Psoas muscle (tissue), 8 donors: ENCODE measurements around the gene GRIN1. TPM values are rescaled to one million over a fixed set of nuclear protein-coding genes. Genes with fewer than 3 reads are reported as not detected.
"Not testable (repeated sequence)": the region's sequence is repeated elsewhere in the genome, so short reads cannot be mapped to it uniquely, and the experiment has no call there.

Source experiments
- ATAC-seq, 4 donors: fragments of 200-7000 bp; cut with Tn5 transposase; one replicate each; pipeline ENCODE4 v1.9.1; 2020; ENCODE audit warnings: moderate library complexity in 3 of 4, mild to moderate bottlenecking in 2 of 4
- DNase-seq, 2 donors: peaks; one replicate each; pipeline ENCODE4 v3.0.0-alpha.2; 2020
- H3K27ac ChIP-seq: fragments of 200-600 bp; one replicate; pipeline ENCODE4 v1.8.0; 2022
- H3K27me3 ChIP-seq, 3 donors: fragments of 200-600 bp in 1 of 3; one replicate each; pipeline versions ENCODE4 v1.6.1 to v1.8.0; 2013 to 2022; ENCODE audit warnings: low read length in 2 of 3, mild to moderate bottlenecking in 2 of 3, moderate library complexity in 1 of 3; ENCODE audit not compliant: insufficient read depth in 3 of 3
- H3K36me3 ChIP-seq, 2 donors: fragments of 200-600 bp in 1 of 2; one replicate each; pipeline versions ENCODE4 v1.6.1 to v1.8.0; 2013 to 2022; ENCODE audit warnings: low read depth in 1 of 2, mild to moderate bottlenecking in 1 of 2, moderate library complexity in 1 of 2; ENCODE audit not compliant: insufficient read depth in 1 of 2
- H3K4me1 ChIP-seq: fragments of 200-600 bp; one replicate; pipeline ENCODE4 v1.8.0; 2022
- H3K4me3 ChIP-seq: fragments of 200-600 bp; one replicate; pipeline ENCODE4 v1.8.0; 2022; ENCODE audit warnings: mild to moderate bottlenecking
- H3K9me3 ChIP-seq: fragments of 200-600 bp; one replicate; pipeline ENCODE4 v1.8.0; 2022
- WGBS, 3 donors: extraction: QIAGEN DNeasy Blood & Tissue Kit; methylation state at CpG; one replicate each; pipeline versions ENCODE4 v1.1.6 to v1.1.7; 2013; 5-methylcytosine and 5-hydroxymethylcytosine counted together
- intact Hi-C, 2 donors: fragments of 100-400 bp; cut with DNase I; formaldehyde crosslinking; loops; one replicate each; pipeline versions ENCODE4 v1.11.0 to v1.14.2; 2022
- polyA plus RNA-seq, 3 donors: library from polyadenylated mRNA; stranded (reverse); fragments of 200-250 nt; gene quantifications; one replicate each; pipeline ENCODE4 v1.2.3, GENCODE V29; 2013
- total RNA-seq, 4 donors: library from RNA; stranded (reverse); fragmentation: NEBNext Ultra II Directional in 2 of 4; extraction: Animal tissue kit (Norgen Biotek cat#: 25700) in 2 of 4; gene quantifications; one replicate each; pipeline versions ENCODE4 v1.2.1 to v1.2.4, GENCODE V29; 2021 to 2023
- TF ChIP-seq, protein P1 (sequence below): fragments of 200-600 bp; IDR thresholded peaks from one replicate; pipeline ENCODE4 v1.8.0; 2022; ENCODE audit warnings: antibody characterized with exemption
- donor health status: healthy with polysubstance abuse.
- donor health status: DM: no; HTN: no; CAD: no; lungs with moderate emphysema.
- donor health status: Bipolar disorder and iron deficiency.
- donor health status: healthy.
- donor health status: DM: yes; HTN: yes; CAD: no.
- donor health status: DM: no; HTN: no; CAD: no.
- donor health status: DM: no; HTN: no; CAD: no.
- donor health status: DM: yes; HTN: yes; CAD: no.

Gene GRIN1
- total and polyA plus RNA-seq, 7 donors = 0.06 TPM; not detected in 6

DNA sequence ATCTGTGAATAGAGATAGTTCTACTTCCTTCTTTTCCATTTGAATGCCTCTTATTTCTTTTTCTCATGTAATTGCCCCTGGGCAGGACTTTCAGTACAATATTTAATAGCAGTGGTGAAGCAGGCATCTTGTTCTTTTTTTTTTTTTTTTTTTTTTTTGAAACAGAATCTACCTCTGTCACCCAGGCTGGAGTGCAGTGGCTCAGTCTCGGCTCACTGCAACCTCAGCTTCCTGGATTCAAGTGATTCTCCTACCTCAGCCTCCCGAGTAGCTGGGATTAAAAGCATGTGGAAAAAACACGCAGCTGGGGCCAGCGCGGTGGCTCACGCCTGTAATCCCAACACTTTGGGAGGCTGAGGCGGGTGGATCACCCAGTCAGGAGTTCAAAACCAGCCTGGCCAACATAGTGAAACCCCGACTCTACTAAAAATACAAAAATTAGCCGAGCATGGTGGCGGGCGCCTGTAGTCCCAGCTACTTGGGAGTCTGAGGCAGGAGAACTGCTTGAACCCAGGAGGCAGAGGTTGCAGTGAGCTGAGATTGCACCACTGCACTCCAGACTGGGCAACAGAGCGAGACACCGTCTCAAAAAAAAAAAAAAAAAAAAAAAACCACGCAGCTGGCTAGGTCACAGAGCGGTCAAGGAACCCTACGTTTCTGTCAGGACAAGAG lies 16.0 kb upstream of the GRIN1 start:
- 86 to 91% (median 90%) methylated on average over 15 to 16 of the region's 16 CpGs for WGBS, 3 donors
- H3K9me3 ChIP-seq, DNase-seq, H3K27me3 ChIP-seq, H3K4me1 ChIP-seq, H3K27ac ChIP-seq, H3K36me3 ChIP-seq, H3K4me3 ChIP-seq, ATAC-seq, intact Hi-C loops: not testable (repeated sequence)

DNA sequence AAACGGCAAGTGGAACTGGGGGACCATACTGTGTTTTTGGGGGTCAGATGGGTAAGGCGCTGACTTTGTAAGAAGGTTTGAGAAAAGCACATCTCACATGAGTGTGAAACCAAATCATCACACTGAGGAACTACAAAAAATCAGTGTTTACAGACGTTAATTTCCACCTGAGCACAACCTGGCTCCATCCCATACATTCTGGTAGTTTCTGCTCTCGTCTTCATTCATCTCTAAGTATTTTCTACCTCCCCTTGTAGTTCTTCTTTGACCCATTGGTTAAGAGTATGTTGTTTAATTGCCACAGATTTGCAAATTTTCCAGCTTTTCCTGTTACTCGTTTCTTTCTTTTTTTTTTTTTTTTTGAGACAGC lies 15.5 kb upstream of the GRIN1 start:
- H3K36me3 ChIP-seq = no peaks in the 10 kb centered on the region
- WGBS, 3 donors = 69 to 78% (median 70%) methylated on average over 5 of the region's 5 CpGs
- H3K4me3 ChIP-seq = no peak overlapping the region
- TF ChIP-seq, protein P1, sequence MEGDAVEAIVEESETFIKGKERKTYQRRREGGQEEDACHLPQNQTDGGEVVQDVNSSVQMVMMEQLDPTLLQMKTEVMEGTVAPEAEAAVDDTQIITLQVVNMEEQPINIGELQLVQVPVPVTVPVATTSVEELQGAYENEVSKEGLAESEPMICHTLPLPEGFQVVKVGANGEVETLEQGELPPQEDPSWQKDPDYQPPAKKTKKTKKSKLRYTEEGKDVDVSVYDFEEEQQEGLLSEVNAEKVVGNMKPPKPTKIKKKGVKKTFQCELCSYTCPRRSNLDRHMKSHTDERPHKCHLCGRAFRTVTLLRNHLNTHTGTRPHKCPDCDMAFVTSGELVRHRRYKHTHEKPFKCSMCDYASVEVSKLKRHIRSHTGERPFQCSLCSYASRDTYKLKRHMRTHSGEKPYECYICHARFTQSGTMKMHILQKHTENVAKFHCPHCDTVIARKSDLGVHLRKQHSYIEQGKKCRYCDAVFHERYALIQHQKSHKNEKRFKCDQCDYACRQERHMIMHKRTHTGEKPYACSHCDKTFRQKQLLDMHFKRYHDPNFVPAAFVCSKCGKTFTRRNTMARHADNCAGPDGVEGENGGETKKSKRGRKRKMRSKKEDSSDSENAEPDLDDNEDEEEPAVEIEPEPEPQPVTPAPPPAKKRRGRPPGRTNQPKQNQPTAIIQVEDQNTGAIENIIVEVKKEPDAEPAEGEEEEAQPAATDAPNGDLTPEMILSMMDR = no peak
- H3K27ac ChIP-seq = no peak overlapping the region
- no peaks in the 10 kb centered on the region for H3K9me3 ChIP-seq
- intact Hi-C loops = no loop called here
- peaks cover 8% of the 10 kb centered on the region for H3K4me1 ChIP-seq
- no peaks in the 10 kb centered on the region for H3K27me3 ChIP-seq
- ATAC-seq = no peak
- DNase-seq = no peak

DNA sequence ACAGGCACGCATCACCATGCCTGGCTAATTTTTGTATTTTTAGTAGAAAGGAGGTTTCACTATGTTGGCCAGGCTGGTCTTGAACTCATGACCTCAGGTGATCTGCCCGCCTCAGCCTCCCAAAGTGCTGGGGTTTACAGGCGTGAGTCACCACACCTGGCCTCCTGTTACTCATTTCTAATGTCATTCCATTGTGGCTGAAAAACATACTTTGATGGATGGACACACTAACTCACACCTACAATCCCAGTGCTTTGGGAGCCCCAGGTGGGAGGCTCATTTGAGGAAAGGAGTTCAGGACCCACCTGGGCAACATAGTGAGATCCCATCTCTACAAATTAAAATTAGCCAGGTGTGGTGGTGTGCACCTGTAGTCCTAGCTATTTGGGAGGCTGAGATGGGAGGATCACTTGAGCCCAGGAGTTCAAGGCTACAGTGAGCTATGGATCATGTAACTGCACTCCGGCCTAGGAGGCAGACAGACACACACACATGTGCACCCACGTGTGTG lies 14.9 kb upstream of the GRIN1 start:
- DNase-seq, H3K4me3 ChIP-seq, H3K27me3 ChIP-seq, H3K9me3 ChIP-seq, intact Hi-C loops, H3K36me3 ChIP-seq, H3K27ac ChIP-seq, ATAC-seq: not testable (repeated sequence)
- peaks cover 13% of the 10 kb centered on the region for H3K4me1 ChIP-seq
- WGBS, 3 donors = 89 to 95% (median 91%) methylated on average over 5 of the region's 5 CpGs

DNA sequence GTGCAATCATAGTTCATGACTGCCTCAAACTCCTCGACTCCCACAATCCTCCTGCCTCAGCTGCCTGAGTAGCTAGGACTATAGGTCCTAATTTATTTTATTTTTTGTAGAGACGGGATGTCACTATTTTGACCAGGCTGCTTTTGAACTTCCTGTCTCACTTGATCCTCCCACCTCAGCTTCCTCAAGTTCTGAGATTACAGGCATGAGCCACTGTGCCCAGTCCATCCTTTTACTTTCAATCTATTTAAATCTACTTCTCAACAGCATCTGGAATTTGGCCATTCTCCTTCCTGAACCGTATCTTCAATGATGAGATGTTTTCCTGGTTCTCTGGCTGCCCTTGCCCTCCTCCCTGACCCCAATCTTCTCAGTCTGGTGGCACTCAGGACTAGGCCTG lies 12.2 kb upstream of the GRIN1 start:
- 44 to 53% (median 51%) methylated on average over 3 of the region's 3 CpGs for WGBS, 3 donors
- intact Hi-C loops = no loop called here
- TF ChIP-seq, protein P1 = no peak

DNA sequence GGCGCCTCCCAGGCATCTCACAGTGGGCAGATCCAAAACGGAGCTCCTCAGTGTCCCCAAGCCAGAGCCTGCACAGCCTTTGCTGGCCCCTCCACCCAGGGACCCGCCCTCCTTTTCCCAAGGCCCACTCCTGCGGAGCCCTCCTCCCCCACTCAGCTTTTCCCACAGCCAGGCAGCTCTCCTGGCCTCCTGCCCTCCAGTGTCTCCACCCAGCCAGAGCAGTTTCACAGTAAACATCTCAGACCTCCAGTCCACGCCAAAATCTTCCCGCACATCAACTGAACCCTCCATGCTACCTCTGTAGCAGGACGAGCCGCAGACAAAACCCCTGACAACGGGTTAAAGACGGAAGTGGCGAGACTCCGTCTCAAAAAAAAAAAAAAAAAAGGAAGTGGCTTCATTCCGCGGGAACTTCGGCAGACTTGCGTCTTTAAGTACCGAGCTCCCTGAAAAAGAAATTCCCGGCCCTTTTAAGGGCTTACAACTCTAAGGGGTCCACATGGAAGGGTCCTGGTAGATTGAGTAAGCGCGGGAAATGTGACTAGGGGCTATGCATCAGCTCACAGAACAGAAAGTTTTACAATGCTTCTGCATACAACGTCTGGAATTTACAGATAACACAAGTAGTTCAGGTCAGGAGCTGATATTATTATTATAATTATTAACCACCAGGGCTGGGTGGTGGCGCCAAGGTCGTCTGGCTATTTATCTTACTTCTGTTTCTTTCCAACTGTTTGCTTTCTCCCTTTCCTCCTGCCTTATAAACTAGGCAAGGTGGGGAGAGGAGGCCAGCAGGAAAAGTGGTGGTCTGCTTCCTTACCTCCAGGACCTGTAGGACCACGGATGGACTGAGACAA lies 11.4 kb upstream of the GRIN1 start:
- WGBS, 3 donors = 50 to 53% (median 51%) methylated on average over 24 of the region's 24 CpGs
- Histone ChIP-seq H3K27me3 (peaks cover 0 to 14% (median 5%) of the 10 kb centered on the region in 3 donors), H3K27ac (no peak overlapping the region), H3K4me1 (peaks cover 13% of the 10 kb centered on the region), H3K36me3 (no peaks in the 10 kb centered on the region), H3K9me3 (no peaks in the 10 kb centered on the region), H3K4me3 (peak overlapping the region; percentile 18)
- ATAC-seq (no peak), DNase-seq (no peak)
- intact Hi-C loops = no loop called here
- TF ChIP-seq, protein P1 = no peak

More for the DNA sequence above, 12.2 kb upstream of the GRIN1 start:
- no peak overlapping the region for H3K4me3 ChIP-seq
- H3K9me3 ChIP-seq = no peaks in the 10 kb centered on the region
- peaks cover 0 to 14% (median 5%) of the 10 kb centered on the region in 3 donors for H3K27me3 ChIP-seq
- H3K4me1 ChIP-seq = peaks cover 13% of the 10 kb centered on the region
- no peaks in the 10 kb centered on the region for H3K36me3 ChIP-seq
- DNase-seq = no peak
- no peak overlapping the region for H3K27ac ChIP-seq
- ATAC-seq = no peak
